ENCODE measurements around the gene SLC9A8. TPM values are rescaled to one million over a fixed set of nuclear protein-coding genes. Genes with fewer than 3 reads are reported as not detected.

The SLC9A8 gene
- total and polyA plus RNA-seq, 2 of the 8 experiments (the other 6 are each of a cell fraction or from before 2014, with no cell fraction given) = 3.2 to 6.2 TPM

- H3K4me3 ChIP-seq (ENCODE audit: extremely low read depth in 1 of 4, insufficient read depth in 2 of 4, low read depth in 3 of 4, low read length in 4 of 4) = no peak overlapping the region
- no peak overlapping the region for H4K91ac ChIP-seq (replicated peaks; ENCODE audit: insufficient read length, low read length)
- H3K27ac ChIP-seq (ENCODE audit: low read depth, low read length) = 0 out of 2 replicates have a peak overlapping the region, but pooled peaks have one; percentile 27
- H3K27me3 ChIP-seq (replicated peaks in 1 of 4; ENCODE audit: control insufficient read depth in 3 of 4, extremely low read depth in 1 of 4, insufficient read depth in 3 of 4, low read length in 3 of 4) = no peaks in the 10 kb centered on the region
- H4K5ac ChIP-seq (ENCODE audit: insufficient read length, low read depth, low read length) = no peak overlapping the region
- no peaks in the 10 kb centered on the region; a peak in 1 of 8 replicates for H3K36me3 ChIP-seq (ENCODE audit: control insufficient read depth in 2 of 4, insufficient read depth in 4 of 4, low read length in 3 of 4)
- H2BK120ac ChIP-seq (replicated peaks; ENCODE audit: low read depth, low read length) = no peak overlapping the region
- H4K20me1 ChIP-seq (replicated peaks in 1 of 2; ENCODE audit: control insufficient read depth in 1 of 2, insufficient read depth in 2 of 2, low read length in 2 of 2) = peaks cover 0 to 2% of the 10 kb centered on the region in 2 experiments
- no peak overlapping the region for H2AK5ac ChIP-seq (ENCODE audit: low read depth, low read length)
- no peak overlapping the region for H2BK15ac ChIP-seq (ENCODE audit: low read length)
- H2BK5ac ChIP-seq (ENCODE audit: low read depth, low read length) = peak overlapping the region; percentile 82
- no peaks in the 10 kb centered on the region for H3K79me2 ChIP-seq (ENCODE audit: control insufficient read depth in 1 of 2, insufficient read depth in 2 of 2, low read length in 2 of 2)
- ChIA-PET POLR2A (ENCODE audit: partially characterized antibody) (interaction anchor here (1.1 to 1.3 kb wide), 2 partner anchors 19 to 199 kb away, joined by 3 to 5 read pairs; partner anchors contain the start of gene SLC9A8), CTCF (ENCODE audit: partially characterized antibody) (interaction anchor here (0.8 to 7.7 kb wide), 6 partner anchors 13 to 223 kb away, joined by 3 to 39 read pairs (median 4); no protein-coding TSS in a partner anchor)
- H3K9ac ChIP-seq (replicated peaks in 1 of 4; ENCODE audit: extremely low read depth in 1 of 4, low read depth in 3 of 4, low read length in 3 of 4) = no peak overlapping the region
- H2AFZ ChIP-seq (ENCODE audit: low read length) = no peak overlapping the region
- H2BK12ac ChIP-seq (ENCODE audit: low read depth, low read length) = no peak overlapping the region
- FAIRE-seq = no peak
- H2BK20ac ChIP-seq (ENCODE audit: low read length) = no peak overlapping the region
- peaks cover 0 to 8% (median 0%) of the 10 kb centered on the region in 4 experiments; a peak in 3 of 7 replicates for H3K4me1 ChIP-seq (replicated peaks in 1 of 4; ENCODE audit: control insufficient read depth in 3 of 4, insufficient read depth in 4 of 4, low read length in 3 of 4)
- WGBS, 2 experiments (ENCODE audit: extremely low coverage in 1 of 2, insufficient coverage in 1 of 2, insufficient read length in 1 of 2, insufficient replicate concordance in 2 of 2, low coverage in 1 of 2, low lambda C conversion rate in 2 of 2, missing lambda C conversion rate in 1 of 2) = 82% methylated on average over 12 of the region's 12 CpGs; no CpG with 5 or more reads in 1 of the 2 experiments
- H3K23ac ChIP-seq (ENCODE audit: insufficient read length) = no peak overlapping the region
- no peak overlapping the region for H3K18ac ChIP-seq (ENCODE audit: extremely low read depth, low read length)
- no peak overlapping the region for H3K56ac ChIP-seq (replicated peaks; ENCODE audit: insufficient read length, low read depth, low read length)
- H3K14ac ChIP-seq (ENCODE audit: insufficient read length) = no peak overlapping the region
- H3K9me3 ChIP-seq (ENCODE audit: insufficient read depth in 2 of 2, low read depth in 1 of 2, low read length in 1 of 2) = no peaks in the 10 kb centered on the region
- no peak for DNase-seq (ENCODE audit: low read depth in 1 of 2, low spot score in 2 of 2)
- no peak overlapping the region for H3K4me2 ChIP-seq (ENCODE audit: insufficient read depth in 1 of 2, low read depth in 2 of 2, low read length in 2 of 2)
- H3K23me2 ChIP-seq (ENCODE audit: low read depth, low read length) = no peaks in the 10 kb centered on the region; the same call in 1 of the 2 replicates
- no peaks in the 10 kb centered on the region for H3K79me1 ChIP-seq (ENCODE audit: low read depth, low read length)
- no peak overlapping the region for H4K8ac ChIP-seq (ENCODE audit: extremely low read depth, insufficient read depth, low read length)
- TF ChIP-seq GABPA (IDR thresholded peaks at IDR 0.05; ENCODE audit: borderline replicate concordance, insufficient read depth, low read length) (no peak), PHF8 (conservative IDR thresholded peaks at IDR 0.05; ENCODE audit: low read depth, low read length) (no peak), NRF1 (IDR thresholded peaks at IDR 0.05; ENCODE audit: low read depth, low read length) (no peak), RNF2 (IDR thresholded peaks at IDR 0.05; ENCODE audit: borderline replicate concordance, low read depth, low read length, missing control alignments, poor library complexity, severe bottlenecking) (no peak), CREB1 (IDR thresholded peaks at IDR 0.05) (no peak), RBBP5 (IDR thresholded peaks at IDR 0.05; ENCODE audit: borderline replicate concordance, low read depth, low read length) (no peak), BACH1 (IDR thresholded peaks at IDR 0.05; ENCODE audit: low read length) (no peak), POLR2A (IDR thresholded peaks at IDR 0.05; ENCODE audit: control extremely low read depth in 1 of 2, low read depth in 2 of 2, low read length in 2 of 2) (no peak), CEBPB (IDR thresholded peaks at IDR 0.05; ENCODE audit: low read depth, low read length) (no peak)
- H3K4ac ChIP-seq (replicated peaks; ENCODE audit: insufficient read length, low read depth, low read length) = no peak overlapping the region
These were observed 19.4 kb downstream of the SLC9A8 start for GRCh38 chr20:49831770-49832631.

All from H1 (cell line).